Activated naive CD4-positive, alpha-beta T cell treated with anti-CD3 and anti-CD28 coated beads for 36 hours (primary cell): Measurements from ENCODE around the gene SUN3. TPM values are rescaled to one million over a fixed set of nuclear protein-coding genes. Genes with fewer than 3 reads are reported as not detected.

ENCODE experiments used
- CTCF ChIA-PET: fragments of 350-600 bp; sonication (Branson Sonifier 250); formaldehyde crosslinking; loops from one replicate; lab custom pipeline; 2021; ENCODE audit warnings: antibody characterized with exemption; lab: Charles Lee
- DNase-seq: peaks from one replicate; pipeline ENCODE4 v3.0.0-alpha.2; 2020
- H3K27ac Mint-ChIP-seq: one replicate; pipeline ENCODE4 v1.8.0; 2021; ENCODE audit warnings: mild to moderate bottlenecking, mixed read lengths
- H3K27me3 Mint-ChIP-seq: one replicate; pipeline ENCODE4 v1.8.0; 2021; ENCODE audit warnings: low read depth, mixed read lengths
- H3K36me3 Mint-ChIP-seq: one replicate; pipeline ENCODE4 v1.8.0; 2021; ENCODE audit warnings: low read depth, mixed read lengths
- H3K4me1 Mint-ChIP-seq: one replicate; pipeline ENCODE4 v1.8.0; 2021; ENCODE audit warnings: low read depth, mixed read lengths
- H3K4me3 Mint-ChIP-seq: one replicate; pipeline ENCODE4 v1.8.0; 2021; ENCODE audit warnings: mild to moderate bottlenecking, moderate library complexity, mixed read lengths
- H3K9me3 Mint-ChIP-seq: one replicate; pipeline ENCODE4 v1.8.0; 2021; ENCODE audit warnings: mixed read lengths
- intact Hi-C: fragments of 100-400 bp; cut with micrococcal nuclease; formaldehyde crosslinking; loops from one replicate; pipeline ENCODE4 v1.15.1; 2023
- total RNA-seq, 2 experiments: library from RNA; stranded (reverse); gene quantifications; one replicate each; pipeline ENCODE4 v1.2.3, GENCODE V29; 2021

The SUN3 gene
- total RNA-seq, 2 experiments from 2014 or later: not detected

DNA sequence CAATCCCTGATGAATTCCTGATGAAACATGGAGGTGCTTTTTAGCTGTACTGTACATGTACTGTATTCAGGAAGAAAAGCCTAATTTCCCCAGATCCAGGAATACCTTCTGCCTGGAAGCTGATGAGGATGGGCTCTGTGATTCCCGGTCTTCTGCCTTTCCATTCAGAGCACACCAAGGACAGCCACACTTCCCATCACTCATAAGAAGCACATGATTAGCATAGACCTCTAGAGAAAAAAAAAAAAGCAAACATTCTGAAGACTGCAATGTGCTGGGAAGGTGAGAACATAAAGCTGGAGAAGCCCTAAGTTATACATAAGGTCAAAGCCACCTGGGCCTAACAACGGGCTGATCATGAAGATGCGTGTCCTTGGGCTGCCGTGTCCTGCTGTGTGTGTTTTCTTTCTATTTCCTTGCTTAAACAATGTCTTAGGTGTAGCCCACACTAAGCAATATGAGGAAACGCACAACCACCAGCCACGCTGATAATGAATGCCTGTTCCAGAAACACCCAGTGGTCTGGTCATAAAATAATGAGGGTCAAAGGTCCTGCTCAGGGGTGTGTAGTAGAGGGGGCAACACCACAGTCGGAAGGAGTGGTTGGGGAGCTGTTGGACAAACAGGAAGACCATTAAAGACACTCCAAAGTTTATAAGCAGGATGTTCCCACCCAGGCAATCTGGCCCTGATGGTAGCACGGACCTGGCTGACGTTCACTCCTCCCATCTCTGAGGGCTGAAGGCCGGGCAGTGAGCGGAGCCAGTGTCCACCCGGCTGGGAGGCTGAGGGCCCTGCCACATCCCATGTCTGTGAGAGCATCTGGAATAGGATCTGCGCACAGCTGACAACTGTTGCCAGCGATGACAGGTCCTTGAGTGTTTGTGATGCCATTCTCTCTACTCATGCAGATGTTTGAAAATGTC, 88.6 kb downstream of the SUN3 start:
- Mint-ChIP-seq H3K9me3 (no peaks in the 10 kb centered on the region), H3K4me3 (no peak overlapping the region), H3K27me3 (no peaks in the 10 kb centered on the region), H3K36me3 (no peaks in the 10 kb centered on the region), H3K4me1 (peaks cover 4% of the 10 kb centered on the region), H3K27ac (no peak overlapping the region)
- no peak for DNase-seq
- intact Hi-C loops: loop anchor here (10.0 kb wide), 1 partner anchor 354 kb away; no protein-coding TSS in a partner anchor
- CTCF ChIA-PET: no interaction called here

DNA sequence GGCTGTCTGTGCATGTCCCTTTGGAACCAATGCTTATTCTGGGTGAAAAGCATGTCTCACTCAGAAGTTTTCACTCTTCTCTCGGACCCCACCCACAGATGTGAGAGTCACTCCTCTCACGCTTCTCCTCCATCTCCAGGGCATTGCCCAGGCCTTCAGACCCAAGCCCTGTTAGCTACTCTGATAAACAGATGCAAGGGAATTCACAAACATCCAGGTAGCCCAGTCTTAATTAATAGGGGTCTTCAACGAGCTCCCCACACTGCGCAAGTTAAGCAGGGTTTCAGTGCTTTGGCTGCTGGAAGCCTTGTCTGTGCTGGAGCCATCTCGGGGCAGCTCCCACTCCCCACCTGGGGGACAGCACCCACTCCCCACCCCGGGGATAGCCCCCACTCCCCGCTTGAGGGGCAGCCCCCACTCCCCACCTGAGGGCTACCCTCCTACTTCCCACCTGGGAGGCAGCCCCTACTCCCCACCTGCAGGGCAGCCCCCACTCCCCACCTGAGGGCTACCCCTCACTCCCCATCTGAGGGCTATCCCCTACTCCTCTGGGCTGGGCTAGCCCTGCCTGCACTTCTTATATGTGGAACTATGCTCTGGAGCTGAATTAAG, 89.4 kb downstream of the SUN3 start:
- peaks cover 4% of the 10 kb centered on the region for H3K4me1 Mint-ChIP-seq
- H3K27ac Mint-ChIP-seq: no peak overlapping the region
- intact Hi-C loops: loop anchor here (10.0 kb wide), 2 partner anchors 355 to 675 kb away; no protein-coding TSS in a partner anchor
- no peaks in the 10 kb centered on the region for H3K27me3 Mint-ChIP-seq
- DNase-seq: no peak
- H3K4me3 Mint-ChIP-seq: no peak overlapping the region
- no peaks in the 10 kb centered on the region for H3K9me3 Mint-ChIP-seq
- CTCF ChIA-PET: interaction anchor here (1.5 kb wide), 1 partner anchor 215 kb away, joined by 5 read pairs; no protein-coding TSS in a partner anchor
- no peaks in the 10 kb centered on the region for H3K36me3 Mint-ChIP-seq

DNA sequence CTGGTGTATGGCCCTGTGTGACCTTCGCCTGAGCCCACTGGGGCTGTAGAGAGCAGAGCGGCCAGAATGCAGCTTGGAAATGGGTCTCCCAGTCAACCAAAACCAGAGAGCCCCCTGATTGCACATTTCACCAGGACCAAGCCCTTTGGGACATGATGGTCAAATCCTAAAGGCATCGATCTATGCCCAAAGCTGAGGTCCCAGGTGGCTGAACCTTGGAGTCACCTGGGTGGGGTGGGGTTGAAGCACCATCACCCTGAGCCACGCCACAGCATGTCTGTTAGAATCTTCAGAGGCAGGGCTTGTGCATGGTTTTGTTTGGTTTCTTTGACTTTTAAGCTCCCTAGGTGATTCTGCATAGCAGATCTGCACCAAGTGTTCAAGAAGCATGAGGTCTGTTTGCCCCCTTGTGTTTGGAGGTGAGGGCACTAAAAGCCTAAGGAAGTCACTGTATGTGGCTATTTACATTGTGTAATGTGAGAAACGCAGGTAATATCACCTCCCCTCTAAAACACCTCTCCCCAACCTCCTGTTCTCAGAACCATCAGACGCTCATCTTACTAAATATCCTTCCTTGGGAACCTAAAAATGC, 90.2 kb downstream of the SUN3 start:
- Mint-ChIP-seq H3K27ac (no peak overlapping the region), H3K4me1 (peaks cover 4% of the 10 kb centered on the region), H3K9me3 (no peaks in the 10 kb centered on the region), H3K4me3 (no peak overlapping the region), H3K27me3 (no peaks in the 10 kb centered on the region), H3K36me3 (no peaks in the 10 kb centered on the region)
- CTCF ChIA-PET: interaction anchor here (1.5 kb wide), 1 partner anchor 216 kb away, joined by 5 read pairs; no protein-coding TSS in a partner anchor
- intact Hi-C loops: loop anchor here (10.0 kb wide), 1 partner anchor 674 kb away; no protein-coding TSS in a partner anchor
- no peak for DNase-seq

- CTCF ChIA-PET: interaction anchor here (1.5 kb wide), 1 partner anchor 217 kb away, joined by 5 read pairs; no protein-coding TSS in a partner anchor
- DNase-seq: no peak
- no peak overlapping the region for H3K27ac Mint-ChIP-seq
- intact Hi-C loops: loop anchor here (10.0 kb wide), 1 partner anchor 673 kb away; no protein-coding TSS in a partner anchor
- peaks cover 4% of the 10 kb centered on the region for H3K4me1 Mint-ChIP-seq
- H3K4me3 Mint-ChIP-seq: no peak overlapping the region
- no peaks in the 10 kb centered on the region for H3K27me3 Mint-ChIP-seq
- no peaks in the 10 kb centered on the region for H3K9me3 Mint-ChIP-seq
- H3K36me3 Mint-ChIP-seq: no peaks in the 10 kb centered on the region
Observed at GRCh38 chr7:47937711-47938573, 91.0 kb downstream of the SUN3 start.

Other genes with a start within 250 kb of the SUN3 start
- gene PKD1L1, start 80.6 kb downstream of the SUN3 start, total RNA-seq: under 1 TPM; 0.02 to 0.05 TPM
- gene HUS1, start 49.5 kb downstream of the SUN3 start, total RNA-seq: 10 to 100 TPM; 55.0 to 61.2 TPM
- under 1 TPM; 0.29 to 0.44 TPM for gene C7orf57, start 6.4 kb upstream of the SUN3 start, total RNA-seq
- 10 to 100 TPM; 46.9 to 48.2 TPM for gene UPP1, start 60.2 kb upstream of the SUN3 start, total RNA-seq
- not detected for gene ABCA13, start 142.4 kb upstream of the SUN3 start, total RNA-seq